ENCODE results near the gene C10orf143.

- TF ChIP-seq CTCF (tag by site-specific recombination; IDR thresholded peaks at IDR 0.05), result peak; percentile 68
- no peak for TF ChIP-seq ATF2 (tag by site-specific recombination; IDR thresholded peaks at IDR 0.05; ENCODE audit: low read depth)
- TF ChIP-seq EGR2 (tag by site-specific recombination; IDR thresholded peaks at IDR 0.05; ENCODE audit: low read depth), result no peak
- TF ChIP-seq ZNF18 (tag by site-specific recombination; IDR thresholded peaks at IDR 0.05), result no peak
- no peak for TF ChIP-seq MZF1 (tag by site-specific recombination; IDR thresholded peaks at IDR 0.05; ENCODE audit: borderline replicate concordance)
- TF ChIP-seq ZNF423 (tag by site-specific recombination; IDR thresholded peaks at IDR 0.05), result no peak
- no peak for TF ChIP-seq ZNF248 (tag by site-specific recombination; IDR thresholded peaks at IDR 0.05)
- TF ChIP-seq ZNF175 (tag by site-specific recombination; IDR thresholded peaks at IDR 0.05), result no peak
- TF ChIP-seq ZSCAN23 (tag by site-specific recombination; IDR thresholded peaks at IDR 0.05), result no peak
- no peak for TF ChIP-seq PRDM1 (tag by site-specific recombination; IDR thresholded peaks at IDR 0.05)
These were observed 16.9 kb upstream of the C10orf143 start for GRCh38 chr10:130127364-130128061.

Measured in HEK293 (cell line).